Measurements from ENCODE around the gene IRF4. TPM values are rescaled to one million over a fixed set of nuclear protein-coding genes. Genes with fewer than 3 reads are reported as not detected.

The IRF4 gene
- total RNA-seq, 2 donors from 2014 or later, result 0.15 to 1.1 TPM

DNA sequence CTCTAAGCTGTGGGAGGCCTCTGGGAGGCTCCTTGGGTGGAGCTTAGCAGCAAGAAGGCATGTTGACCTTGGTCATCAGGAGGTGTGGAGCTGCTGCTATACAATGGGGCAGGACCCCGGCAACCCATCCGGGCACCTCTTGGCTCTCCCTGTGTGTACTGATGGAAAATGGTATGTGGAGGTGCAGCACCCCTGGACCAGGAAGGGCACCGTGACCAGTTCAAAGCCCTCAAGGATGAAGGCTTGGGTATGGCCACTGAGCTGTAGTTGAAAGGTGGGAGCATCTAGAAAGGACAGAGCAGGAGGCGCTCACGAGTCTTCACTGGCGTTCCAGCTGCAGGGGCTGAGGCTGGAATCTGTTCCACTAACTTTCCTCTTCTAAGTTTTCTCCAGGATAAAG lies 6.7 kb upstream of the IRF4 start:
- TF ChIP-seq, protein P1, sequence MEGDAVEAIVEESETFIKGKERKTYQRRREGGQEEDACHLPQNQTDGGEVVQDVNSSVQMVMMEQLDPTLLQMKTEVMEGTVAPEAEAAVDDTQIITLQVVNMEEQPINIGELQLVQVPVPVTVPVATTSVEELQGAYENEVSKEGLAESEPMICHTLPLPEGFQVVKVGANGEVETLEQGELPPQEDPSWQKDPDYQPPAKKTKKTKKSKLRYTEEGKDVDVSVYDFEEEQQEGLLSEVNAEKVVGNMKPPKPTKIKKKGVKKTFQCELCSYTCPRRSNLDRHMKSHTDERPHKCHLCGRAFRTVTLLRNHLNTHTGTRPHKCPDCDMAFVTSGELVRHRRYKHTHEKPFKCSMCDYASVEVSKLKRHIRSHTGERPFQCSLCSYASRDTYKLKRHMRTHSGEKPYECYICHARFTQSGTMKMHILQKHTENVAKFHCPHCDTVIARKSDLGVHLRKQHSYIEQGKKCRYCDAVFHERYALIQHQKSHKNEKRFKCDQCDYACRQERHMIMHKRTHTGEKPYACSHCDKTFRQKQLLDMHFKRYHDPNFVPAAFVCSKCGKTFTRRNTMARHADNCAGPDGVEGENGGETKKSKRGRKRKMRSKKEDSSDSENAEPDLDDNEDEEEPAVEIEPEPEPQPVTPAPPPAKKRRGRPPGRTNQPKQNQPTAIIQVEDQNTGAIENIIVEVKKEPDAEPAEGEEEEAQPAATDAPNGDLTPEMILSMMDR (IDR thresholded peaks at IDR 0.05), result no peak
- no peak for DNase-seq (ENCODE audit: low spot score)

DNA sequence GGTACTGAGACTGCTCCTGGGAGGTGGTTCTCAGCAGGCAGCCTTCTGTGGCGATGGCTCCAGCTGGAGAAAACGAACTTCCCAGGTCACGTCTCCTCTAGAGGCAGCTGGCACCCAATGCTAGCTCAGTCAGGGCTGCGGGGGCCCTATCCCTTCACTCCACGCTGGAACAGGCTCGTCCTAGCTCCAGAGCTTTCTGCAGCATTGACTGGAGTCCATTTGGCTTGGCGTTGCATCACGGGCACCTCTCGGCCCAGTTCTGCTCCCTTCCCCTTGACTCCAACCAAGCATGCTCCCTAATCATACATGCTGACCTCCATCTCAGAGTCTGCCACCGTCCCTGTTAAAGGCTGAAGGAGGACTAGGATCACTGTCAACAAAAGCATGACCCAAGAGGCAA lies 5.9 kb upstream of the IRF4 start:
- H3K9me3 ChIP-seq, result no peaks in the 10 kb centered on the region
- H3K36me3 ChIP-seq, result no peaks in the 10 kb centered on the region
- H3K27me3 ChIP-seq, result no peaks in the 10 kb centered on the region
- no peak overlapping the region for H3K27ac ChIP-seq
- H3K4me1 ChIP-seq, result no peaks in the 10 kb centered on the region
- H3K4me3 ChIP-seq, result no peak overlapping the region
- no peak for DNase-seq (ENCODE audit: low spot score)
- TF ChIP-seq, protein P1 (IDR thresholded peaks at IDR 0.05), result no peak

More for the DNA sequence above, 6.7 kb upstream of the IRF4 start:
- H3K27me3 ChIP-seq, result no peaks in the 10 kb centered on the region
- no peak overlapping the region for H3K4me3 ChIP-seq
- no peak overlapping the region for H3K27ac ChIP-seq
- no peaks in the 10 kb centered on the region for H3K36me3 ChIP-seq
- no peaks in the 10 kb centered on the region for H3K4me1 ChIP-seq
- H3K9me3 ChIP-seq, result no peaks in the 10 kb centered on the region

DNA sequence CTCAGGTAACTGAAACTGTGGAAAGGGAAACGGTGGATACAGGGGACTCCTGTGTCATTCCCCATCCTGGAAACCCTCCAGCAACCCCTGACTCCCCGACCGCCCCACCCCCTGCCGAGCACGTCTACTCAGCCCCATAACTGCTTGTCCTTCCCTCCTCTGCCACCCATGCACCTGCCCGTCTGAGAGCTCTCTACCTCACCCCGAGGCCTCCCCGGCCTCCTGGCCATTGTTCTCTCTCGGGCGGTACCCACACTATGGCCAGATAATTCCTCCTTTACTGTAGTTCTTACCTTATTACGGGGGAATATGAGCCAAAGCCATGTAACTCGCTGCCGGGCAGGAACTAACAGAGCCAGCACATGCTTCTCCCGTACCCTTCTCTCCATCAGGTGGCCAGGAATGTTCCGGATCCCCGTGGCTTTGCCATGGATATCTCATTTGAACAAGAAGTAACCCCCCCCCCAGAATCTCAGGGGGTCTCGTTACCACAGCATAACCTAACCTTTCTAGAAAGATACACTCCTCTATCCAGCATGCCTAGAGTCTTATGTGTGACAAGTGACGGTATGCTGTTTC lies 4.8 kb upstream of the IRF4 start:
- no peaks in the 10 kb centered on the region for H3K9me3 ChIP-seq
- peaks cover 0 to 9% of the 10 kb centered on the region in 2 donors for H3K4me1 ChIP-seq
- TF ChIP-seq, protein P1 (IDR thresholded peaks at IDR 0.05), result no peak
- H3K27ac ChIP-seq, result no peak overlapping the region
- H3K36me3 ChIP-seq, result no peaks in the 10 kb centered on the region
- no peak for DNase-seq (ENCODE audit: low spot score)
- no peak overlapping the region for H3K4me3 ChIP-seq
- H3K27me3 ChIP-seq, result peaks cover 3 to 7% of the 10 kb centered on the region in 2 donors

DNA sequence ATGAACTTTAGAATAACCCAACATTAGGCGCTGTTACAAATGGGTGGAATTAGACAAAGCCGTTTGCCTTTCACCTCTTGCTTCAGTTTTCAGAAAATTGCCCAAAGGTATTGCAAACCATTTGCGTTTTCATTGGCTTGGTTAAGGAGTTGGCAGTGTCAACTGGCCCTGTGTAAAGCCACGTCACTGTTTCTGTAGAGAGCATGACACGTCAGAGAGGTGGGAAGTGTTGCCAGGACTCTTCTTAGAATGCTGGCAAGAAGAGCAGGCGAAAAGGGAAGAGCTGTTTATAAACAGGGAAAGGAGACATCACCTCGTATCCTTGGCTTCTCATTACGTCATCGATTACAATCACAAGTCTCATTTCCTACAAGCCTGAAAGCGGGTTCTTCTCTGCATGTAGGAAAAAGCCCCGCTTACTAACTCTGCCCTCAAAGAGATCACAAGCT lies 4.2 kb upstream of the IRF4 start:
- peaks cover 0 to 14% of the 10 kb centered on the region in 2 donors for H3K4me1 ChIP-seq
- no peaks in the 10 kb centered on the region for H3K9me3 ChIP-seq
- TF ChIP-seq, protein P1 (IDR thresholded peaks at IDR 0.05), result no peak
- H3K4me3 ChIP-seq, result no peak overlapping the region
- H3K27ac ChIP-seq, result no peak overlapping the region
- DNase-seq (ENCODE audit: low spot score), result no peak
- H3K36me3 ChIP-seq, result no peaks in the 10 kb centered on the region
- H3K27me3 ChIP-seq, result peaks cover 8 to 12% of the 10 kb centered on the region in 2 donors

DNA sequence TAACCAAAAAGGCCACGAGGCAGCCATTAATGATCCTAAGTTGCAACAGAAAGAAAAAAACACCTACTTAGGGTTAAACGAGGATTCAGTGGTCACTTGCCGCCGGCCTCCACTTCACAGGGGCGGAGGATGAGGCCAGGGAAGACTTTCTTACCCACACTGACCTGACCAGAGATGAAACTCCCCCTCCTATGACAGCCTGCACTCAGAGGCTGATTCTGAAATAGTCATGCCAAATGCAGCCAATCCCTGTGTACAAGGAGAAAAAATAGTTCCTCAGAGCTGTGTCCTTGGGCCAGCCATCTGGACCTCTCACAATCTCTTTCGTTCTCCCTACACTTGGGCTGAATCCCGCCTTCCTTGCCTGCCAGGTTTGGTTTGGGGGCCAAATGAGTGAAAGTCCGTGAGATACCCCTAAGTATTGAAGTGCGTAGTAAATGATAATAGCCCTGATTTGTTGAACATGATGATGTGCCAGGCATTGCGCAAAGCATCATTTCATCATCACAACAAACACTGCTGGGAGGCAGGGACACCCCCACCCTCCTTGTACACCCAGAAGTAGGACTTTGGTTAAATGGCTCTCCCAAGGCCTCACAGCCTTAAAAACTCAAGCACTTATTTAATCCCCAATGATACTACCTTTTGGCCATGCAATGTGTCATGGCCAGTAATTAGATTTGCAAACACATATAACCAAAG lies 3.2 kb upstream of the IRF4 start:
- H3K36me3 ChIP-seq, result no peaks in the 10 kb centered on the region
- TF ChIP-seq, protein P1 (IDR thresholded peaks at IDR 0.05), result no peak
- peaks cover 0 to 25% of the 10 kb centered on the region in 2 donors for H3K4me1 ChIP-seq
- H3K9me3 ChIP-seq, result no peaks in the 10 kb centered on the region
- no peak overlapping the region for H3K4me3 ChIP-seq
- H3K27ac ChIP-seq, result no peak overlapping the region
- H3K27me3 ChIP-seq, result peaks cover 11 to 22% of the 10 kb centered on the region in 2 donors
- DNase-seq (ENCODE audit: low spot score), result peak; percentile 66

All from right atrium auricular region (tissue), 2 donors.